ENCODE measurements around the gene RMDN3. TPM values are rescaled to one million over a fixed set of nuclear protein-coding genes. Genes with fewer than 3 reads are reported as not detected.

RMDN3 gene
- total RNA-seq, 1 experiment from 2014 or later: 15.7 TPM

DNA sequence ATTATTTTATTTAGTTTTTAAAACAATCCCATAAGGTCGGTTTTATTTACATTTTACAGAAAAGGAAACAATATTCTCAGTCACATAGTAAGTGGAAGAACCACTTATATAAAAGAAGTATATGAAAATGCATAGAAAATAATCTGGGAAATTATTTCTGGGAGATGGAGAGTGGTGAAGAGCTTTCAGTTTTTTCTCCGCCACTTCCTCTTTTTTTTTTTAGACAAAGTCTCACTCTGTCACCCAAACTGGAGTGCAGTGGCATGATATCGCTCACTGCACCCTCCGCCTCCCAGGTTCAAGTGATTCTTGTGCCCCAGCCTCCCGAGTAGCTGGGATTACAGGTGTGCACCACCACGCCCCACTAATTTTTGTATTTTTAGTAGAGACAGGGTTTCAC is 38.9 kb downstream of the RMDN3 start:
- H3K36me3 ChIP-seq (ENCODE audit: low read depth): no peaks in the 10 kb centered on the region
- H3K27me3 ChIP-seq (ENCODE audit: insufficient read depth, low read depth): no peaks in the 10 kb centered on the region
- intact Hi-C loops (cut with micrococcal nuclease; ENCODE audit: unreplicated experiment): no loop called here
- BruUV-seq (replicated peaks): no TSS peak
- H3K9me2 ChIP-seq (ENCODE audit: insufficient read depth): no peaks in the 10 kb centered on the region
- POLR2A ChIA-PET (ENCODE audit: unreplicated experiment): no interaction called here
- TF ChIP-seq EZH2 (IDR thresholded peaks at IDR 0.05; ENCODE audit: low read depth): no peak
- TF ChIP-seq, protein P1, sequence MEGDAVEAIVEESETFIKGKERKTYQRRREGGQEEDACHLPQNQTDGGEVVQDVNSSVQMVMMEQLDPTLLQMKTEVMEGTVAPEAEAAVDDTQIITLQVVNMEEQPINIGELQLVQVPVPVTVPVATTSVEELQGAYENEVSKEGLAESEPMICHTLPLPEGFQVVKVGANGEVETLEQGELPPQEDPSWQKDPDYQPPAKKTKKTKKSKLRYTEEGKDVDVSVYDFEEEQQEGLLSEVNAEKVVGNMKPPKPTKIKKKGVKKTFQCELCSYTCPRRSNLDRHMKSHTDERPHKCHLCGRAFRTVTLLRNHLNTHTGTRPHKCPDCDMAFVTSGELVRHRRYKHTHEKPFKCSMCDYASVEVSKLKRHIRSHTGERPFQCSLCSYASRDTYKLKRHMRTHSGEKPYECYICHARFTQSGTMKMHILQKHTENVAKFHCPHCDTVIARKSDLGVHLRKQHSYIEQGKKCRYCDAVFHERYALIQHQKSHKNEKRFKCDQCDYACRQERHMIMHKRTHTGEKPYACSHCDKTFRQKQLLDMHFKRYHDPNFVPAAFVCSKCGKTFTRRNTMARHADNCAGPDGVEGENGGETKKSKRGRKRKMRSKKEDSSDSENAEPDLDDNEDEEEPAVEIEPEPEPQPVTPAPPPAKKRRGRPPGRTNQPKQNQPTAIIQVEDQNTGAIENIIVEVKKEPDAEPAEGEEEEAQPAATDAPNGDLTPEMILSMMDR (conservative IDR thresholded peaks at IDR 0.05): no peak
- H2AFZ ChIP-seq: no peak overlapping the region
- DNase-seq: no peak
- H3K79me2 ChIP-seq (ENCODE audit: low read depth): no peaks in the 10 kb centered on the region
- no peaks in the 10 kb centered on the region for H4K20me1 ChIP-seq (ENCODE audit: insufficient read depth)
- no peak overlapping the region for H3K4me2 ChIP-seq
- CTCF ChIA-PET: no interaction called here
- H3K27ac ChIP-seq: no peak overlapping the region
- no peaks in the 10 kb centered on the region for H3K4me1 ChIP-seq (replicated peaks; ENCODE audit: insufficient read depth)
- H3F3A ChIP-seq (ENCODE audit: insufficient read depth, low read depth): no peaks in the 10 kb centered on the region
- no peaks in the 10 kb centered on the region for H3K9me3 ChIP-seq (ENCODE audit: insufficient read depth, low read depth)
- no peak overlapping the region for H3K4me3 ChIP-seq

DNA sequence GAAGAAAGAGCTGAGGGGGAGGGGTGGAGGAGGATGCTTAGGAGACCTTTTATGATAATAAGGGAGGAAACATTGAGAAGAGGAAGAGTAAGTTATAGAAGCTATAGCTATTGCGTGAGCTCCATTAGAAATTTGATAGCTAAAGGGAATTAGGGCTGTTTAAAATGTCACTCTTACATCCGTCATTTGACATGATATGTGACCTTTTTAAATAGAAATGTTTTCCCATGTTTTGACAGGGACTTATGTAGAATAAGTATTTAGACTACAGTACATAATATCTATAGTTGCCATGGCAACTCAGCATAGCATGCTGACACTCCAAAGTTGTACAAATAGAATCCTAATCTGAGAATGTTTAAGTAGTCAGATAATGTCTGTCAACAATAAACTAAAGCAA is 40.9 kb downstream of the RMDN3 start:
- no peak overlapping the region for H3K27ac ChIP-seq
- TF ChIP-seq, protein P1 (conservative IDR thresholded peaks at IDR 0.05): no peak
- intact Hi-C loops (cut with micrococcal nuclease; ENCODE audit: unreplicated experiment): no loop called here
- no peaks in the 10 kb centered on the region for H3K9me3 ChIP-seq (ENCODE audit: insufficient read depth, low read depth)
- no peaks in the 10 kb centered on the region for H3K27me3 ChIP-seq (ENCODE audit: insufficient read depth, low read depth)
- BruUV-seq (replicated peaks): no TSS peak
- no peaks in the 10 kb centered on the region for H3K79me2 ChIP-seq (ENCODE audit: low read depth)
- H2AFZ ChIP-seq: no peak overlapping the region
- no peaks in the 10 kb centered on the region for H3K9me2 ChIP-seq (ENCODE audit: insufficient read depth)
- no peaks in the 10 kb centered on the region for H4K20me1 ChIP-seq (ENCODE audit: insufficient read depth)
- no peak overlapping the region for H3K4me3 ChIP-seq
- ChIA-PET POLR2A (ENCODE audit: unreplicated experiment) (no interaction called here), CTCF (no interaction called here)
- H3F3A ChIP-seq (ENCODE audit: insufficient read depth, low read depth): no peaks in the 10 kb centered on the region
- H3K4me2 ChIP-seq: no peak overlapping the region
- no peaks in the 10 kb centered on the region for H3K36me3 ChIP-seq (ENCODE audit: low read depth)
- DNase-seq: no peak
- no peaks in the 10 kb centered on the region for H3K4me1 ChIP-seq (replicated peaks; ENCODE audit: insufficient read depth)

DNA sequence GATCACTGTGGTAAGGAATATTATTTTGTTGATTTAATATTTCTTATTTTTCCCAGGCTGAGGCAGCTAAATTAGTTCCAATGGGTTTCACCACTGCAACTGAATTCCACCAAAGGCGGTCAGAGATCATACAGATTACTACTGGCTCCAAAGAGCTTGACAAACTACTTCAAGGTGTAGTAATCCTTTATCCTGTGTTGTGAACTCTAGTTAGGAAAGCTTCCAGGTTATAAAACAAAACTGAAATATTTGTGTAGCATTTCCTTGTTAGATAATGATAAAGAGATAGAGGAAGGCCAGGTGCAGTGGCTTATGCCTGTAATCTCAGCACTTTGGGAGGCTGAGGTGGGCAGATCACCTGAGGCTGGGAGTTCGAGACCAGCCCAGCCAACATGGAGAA is 48.9 kb downstream of the RMDN3 start:
- no peaks in the 10 kb centered on the region for H3K27me3 ChIP-seq (ENCODE audit: insufficient read depth, low read depth)
- intact Hi-C loops (cut with micrococcal nuclease; ENCODE audit: unreplicated experiment): no loop called here
- TF ChIP-seq EZH2 (IDR thresholded peaks at IDR 0.05; ENCODE audit: low read depth): no peak
- TF ChIP-seq, protein P1 (conservative IDR thresholded peaks at IDR 0.05): no peak
- DNase-seq: peak in 1 of 2 experiments; percentile 80
- no peaks in the 10 kb centered on the region for H3K9me2 ChIP-seq (ENCODE audit: insufficient read depth)
- POLR2A ChIA-PET (ENCODE audit: unreplicated experiment): no interaction called here
- no peaks in the 10 kb centered on the region for H3K4me1 ChIP-seq (replicated peaks; ENCODE audit: insufficient read depth)
- H3K4me2 ChIP-seq: no peak overlapping the region
- no peaks in the 10 kb centered on the region for H4K20me1 ChIP-seq (ENCODE audit: insufficient read depth)
- H3K79me2 ChIP-seq (ENCODE audit: low read depth): no peaks in the 10 kb centered on the region
- 0 out of 2 replicates have a peak, but pooled peaks cover 4% of the 10 kb centered on the region for H3F3A ChIP-seq (ENCODE audit: insufficient read depth, low read depth)
- H3K4me3 ChIP-seq: no peak overlapping the region
- H3K36me3 ChIP-seq (ENCODE audit: low read depth): 0 out of 2 replicates have a peak, but pooled peaks cover 2% of the 10 kb centered on the region
- no peak overlapping the region for H2AFZ ChIP-seq
- CTCF ChIA-PET: interaction anchor here (0.5 to 1.1 kb wide), 3 partner anchors 20 to 129 kb away, joined by 6 read pairs; no protein-coding TSS in a partner anchor
- H3K27ac ChIP-seq: 0 out of 2 replicates have a peak overlapping the region, but pooled peaks have one; percentile 16
- no peaks in the 10 kb centered on the region for H3K9me3 ChIP-seq (ENCODE audit: insufficient read depth, low read depth)
- no TSS peak for BruUV-seq (replicated peaks)

Measured in PC-9 (cell line).